ENCODE measurements around the gene USP22. TPM values are rescaled to one million over a fixed set of nuclear protein-coding genes. Genes with fewer than 3 reads are reported as not detected.
A peak's percentile ranks its signal among the peaks of the same experiment; 100 is the strongest.

The USP22 gene
- total and polyA plus RNA-seq, 2 of the 13 experiments (the other 11 are each of a cell fraction or from before 2014, with no cell fraction given) = 98.0 to 130 TPM

- Histone ChIP-seq H2AFZ (ENCODE audit: low read length) (no peak overlapping the region), H3K9me3 (ENCODE audit: low read length) (no peaks in the 10 kb centered on the region), H3K79me2 (ENCODE audit: insufficient read depth, low read length) (no peaks in the 10 kb centered on the region), H4K20me1 (ENCODE audit: insufficient read depth, low read length) (peaks cover 35% of the 10 kb centered on the region), H3K27ac (ENCODE audit: extremely low read length, insufficient read depth, low read length) (no peak overlapping the region), H3K4me3 (replicated peaks in 1 of 3; ENCODE audit: insufficient read depth in 1 of 3, low read depth in 2 of 3, low read length in 3 of 3) (no peak overlapping the region), H3K36me3 (replicated peaks in 1 of 2; ENCODE audit: control insufficient read depth in 1 of 2, insufficient read depth in 2 of 2, low read length in 2 of 2) (peaks cover 54 to 87% of the 10 kb centered on the region in 2 experiments), H3K9ac (ENCODE audit: insufficient read depth, low read depth, low read length) (no peak overlapping the region), H3K27me3 (ENCODE audit: control insufficient read depth in 1 of 2, insufficient read depth in 2 of 2, low read length in 2 of 2) (no peaks in the 10 kb centered on the region), H3K4me2 (ENCODE audit: low read depth, low read length) (no peak overlapping the region), H3K4me1 (ENCODE audit: insufficient read depth, low read length) (peaks cover 28% of the 10 kb centered on the region)
- WGBS (ENCODE audit: low lambda C conversion rate) = 96% methylated on average over 5 of the region's 26 CpGs
- FAIRE-seq = no peak
- ATAC-seq = no peak
- no TSS peak for BruUV-seq (replicated peaks)
- DNase-seq (ENCODE audit: low spot score) = no peak
- in situ Hi-C loops (cut with HindIII; ENCODE audit: extremely low pct_ligation_motif_present, low pct_unique_long_range_greater_than_20kb) (no loop called here), intact Hi-C loops (cut with micrococcal nuclease; ENCODE audit: unreplicated experiment) (no loop called here)
- ChIA-PET CTCF (ENCODE audit: low intra/inter-chr PET ratio, low total read pairs) (no interaction called here), POLR2A (no interaction called here)
- TF ChIP-seq RNF219 (CRISPR knock-in tag; IDR thresholded peaks at IDR 0.05) (no peak), ZNF788 (CRISPR knock-in tag; IDR thresholded peaks at IDR 0.05; ENCODE audit: borderline replicate concordance) (no peak), REST (IDR thresholded peaks at IDR 0.05; ENCODE audit: borderline replicate concordance in 1 of 2, low read depth in 1 of 2, low read length in 2 of 2) (no peak), KDM4B (CRISPR knock-in tag; IDR thresholded peaks at IDR 0.05) (no peak), GTF3A (CRISPR knock-in tag; conservative IDR thresholded peaks at IDR 0.05) (no peak), GABPB1 (CRISPR knock-in tag; IDR thresholded peaks at IDR 0.05) (no peak), MEIS1 (CRISPR knock-in tag; IDR thresholded peaks at IDR 0.05; ENCODE audit: borderline replicate concordance) (no peak), FOXO1 (CRISPR knock-in tag; IDR thresholded peaks at IDR 0.05) (no peak), ZNF652 (CRISPR knock-in tag; IDR thresholded peaks at IDR 0.05; ENCODE audit: borderline replicate concordance, low read depth) (peak; percentile 48; the same call in 1 of the 2 replicates)
Measured at GRCh38 chr17:21004016-21004930, 38.5 kb downstream of the USP22 start.
